Endothelial cell of umbilical vein (primary cell): ENCODE measurements around the gene FOS. TPM values are rescaled to one million over a fixed set of nuclear protein-coding genes. Genes with fewer than 3 reads are reported as not detected.

Source experiments
- BruUV-seq: library from RNA; stranded (reverse); fragments of 400-500 nt; replicated peaks from 2 replicates; lab custom pipeline; 2021; lab: Mats Ljungman, UMichigan
- CTCF ChIA-PET: fragments of 300-600, 350-600 bp; sonication (Branson Sonifier 250); formaldehyde crosslinking; loops from one replicate; lab custom pipeline; 2021; ENCODE audit warnings: antibody characterized with exemption, inconsistent platforms; lab: Charles Lee
- POLR2A ChIA-PET: fragments of 300-600, 350-600 bp; sonication (Branson Sonifier 250); formaldehyde crosslinking; loops from one replicate; lab custom pipeline; 2021; ENCODE audit warnings: antibody characterized with exemption, inconsistent platforms; lab: Charles Lee
- DNase-seq: peaks from one replicate; pipeline ENCODE4 v3.0.0-alpha.2; 2011; ENCODE audit warnings: low read depth, low spot score
- FAIRE-seq: peaks from 2 replicates; lab custom pipeline; 2011; peaks lifted over from hg19 to GRCh38; lab: Jason Lieb, UNC
- H2AFZ ChIP-seq: 2 replicates; pipeline ENCODE4 v1.6.0; 2012; ENCODE audit warnings: low read depth, low read length, control low read depth, inconsistent platforms
- H3K27ac ChIP-seq: 2 replicates; pipeline ENCODE4 v1.5.1; 2011; ENCODE audit warnings: low read depth, mild to moderate bottlenecking, control low read depth, low read length, moderate library complexity; ENCODE audit not compliant: insufficient read depth
- H3K27me3 ChIP-seq, 2 experiments: 2 replicates each; pipeline versions ENCODE4 v1.6.0 to v1.6.1; 2011; ENCODE audit warnings: low read length in 2 of 2, mixed read lengths in 1 of 2; ENCODE audit not compliant: control insufficient read depth in 2 of 2, insufficient read depth in 2 of 2
- H3K36me3 ChIP-seq, 2 experiments: 2 replicates in 1 of 2; 3 replicates in 1 of 2; pipeline ENCODE4 v1.5.1; 2011; ENCODE audit warnings: low read length in 2 of 2, mild to moderate bottlenecking in 1 of 2, moderate library complexity in 1 of 2; ENCODE audit not compliant: control insufficient read depth in 2 of 2, insufficient read depth in 2 of 2; ENCODE audit errors: extremely low read depth in 1 of 2
- H3K4me1 ChIP-seq: 3 replicates; pipeline ENCODE4 v1.5.1; 2011; ENCODE audit warnings: mild to moderate bottlenecking, low read length; ENCODE audit not compliant: control insufficient read depth, insufficient read depth; ENCODE audit errors: extremely low read depth
- H3K4me2 ChIP-seq: 2 replicates; pipeline ENCODE4 v1.6.1; 2011; ENCODE audit warnings: low read length, control low read depth, mixed read lengths; ENCODE audit not compliant: insufficient read depth
- H3K4me3 ChIP-seq, 3 experiments: fragments of 200-600 bp in 1 of 3; sonication (generic), shearing (Covaris generic) in 1 of 3; replicated peaks in 1 of 3; 2 replicates each; pipeline ENCODE4 v1.5.1; 2011 to 2016; ENCODE audit warnings: control low read depth in 3 of 3, low read length in 3 of 3, mild to moderate bottlenecking in 2 of 3, inconsistent platforms in 1 of 3, low read depth in 1 of 3, moderate library complexity in 1 of 3; ENCODE audit not compliant: insufficient read depth in 1 of 3
- H3K79me2 ChIP-seq: 2 replicates; pipeline ENCODE4 v1.6.0; 2012; ENCODE audit warnings: low read length, inconsistent platforms; ENCODE audit not compliant: control insufficient read depth, insufficient read depth
- H3K9ac ChIP-seq: replicated peaks from 2 replicates; pipeline ENCODE3; 2011; ENCODE audit warnings: low read length, control low read depth; ENCODE audit not compliant: insufficient read depth; ENCODE audit errors: extremely low read depth
- H3K9me1 ChIP-seq: replicated peaks from 3 replicates; pipeline ENCODE4 v1.6.0; 2011; ENCODE audit warnings: mild to moderate bottlenecking, low read length; ENCODE audit not compliant: control insufficient read depth, insufficient read depth; ENCODE audit errors: extremely low read depth
- H3K9me3 ChIP-seq: replicated peaks from 2 replicates; pipeline ENCODE4 v1.5.1; 2012; ENCODE audit warnings: low read length, inconsistent platforms; ENCODE audit not compliant: control insufficient read depth, insufficient read depth
- H4K20me1 ChIP-seq: replicated peaks from 2 replicates; pipeline ENCODE3; 2011; ENCODE audit warnings: mild to moderate bottlenecking, low read length; ENCODE audit not compliant: control insufficient read depth, insufficient read depth; ENCODE audit errors: extremely low read depth
- CTCF ChIP-seq, 2 donors: IDR thresholded peaks; 1 replicate in 1 of 2; 2 replicates in 1 of 2; pipeline ENCODE4 v1.5.1; 2011; ENCODE audit warnings: low read length in 2 of 2, mild to moderate bottlenecking in 2 of 2, moderate library complexity in 2 of 2, control low read depth in 1 of 2, inconsistent platforms in 1 of 2, low read depth in 1 of 2; ENCODE audit not compliant: insufficient read depth in 1 of 2; ENCODE audit errors: extremely low read depth in 1 of 2
- EZH2 ChIP-seq: IDR thresholded peaks from 2 replicates; pipeline ENCODE4 v1.6.1; 2012; ENCODE audit warnings: borderline replicate concordance, low read depth, mild to moderate bottlenecking, moderate library complexity, low read length, inconsistent platforms; ENCODE audit not compliant: severe bottlenecking
- FOS ChIP-seq: IDR thresholded peaks from 2 replicates; pipeline ENCODE4 v1.6.1; 2011; ENCODE audit warnings: mild to moderate bottlenecking, low read length, moderate library complexity, borderline replicate concordance; ENCODE audit not compliant: insufficient read depth
- GATA2 ChIP-seq: IDR thresholded peaks from 2 replicates; pipeline ENCODE4 v1.7.0; 2011; ENCODE audit warnings: low read depth, mild to moderate bottlenecking, moderate library complexity, mixed read lengths, low read length; ENCODE audit not compliant: insufficient read length, insufficient read depth
- JUN ChIP-seq: IDR thresholded peaks from 2 replicates; pipeline ENCODE4 v1.6.1; 2011; ENCODE audit warnings: borderline replicate concordance, low read depth; ENCODE audit not compliant: insufficient read length, insufficient read depth
- MAX ChIP-seq: IDR thresholded peaks from 2 replicates; pipeline ENCODE4 v1.6.1; 2011; ENCODE audit not compliant: insufficient read depth, insufficient read length
- MYC ChIP-seq: IDR thresholded peaks from one replicate; pipeline ENCODE4 v1.6.1; 2011; ENCODE audit warnings: mild to moderate bottlenecking, low read depth, low read length
- POLR2A ChIP-seq: IDR thresholded peaks from 2 replicates; pipeline ENCODE4 v1.6.1; 2012; ENCODE audit warnings: low read depth, mild to moderate bottlenecking, control low read depth, low read length
- POLR2AphosphoS5 ChIP-seq: IDR thresholded peaks from 2 replicates; pipeline ENCODE4 v1.6.1; 2012; ENCODE audit warnings: low read depth, mild to moderate bottlenecking, control low read depth, low read length, moderate library complexity; ENCODE audit not compliant: insufficient read depth
- dilution Hi-C: fragments of 300-500 bp; cut with MboI; formaldehyde crosslinking; loops from one replicate; pipeline ENCODE4 v1.15.0; 2019; ENCODE audit warnings: low sequenced_read_pairs; ENCODE audit not compliant: extremely low pct_ligation_motif_present
- intact Hi-C: fragments of 100-400 bp; cut with micrococcal nuclease; formaldehyde crosslinking; loops from one replicate; pipeline ENCODE4 v1.10.0; 2022
- polyA plus RNA-seq, 4 experiments: library from polyadenylated mRNA; depleted of rRNA in 3 of 4; stranded (reverse) in 3 of 4; unstranded in 1 of 4; fragments of >200 nt; gene quantifications; 2 replicates each; pipeline versions ENCODE4 v1.2.1 to v1.2.3, GENCODE V29; 2011 to 2012; ENCODE audit warnings: missing spikeins in 1 of 4
- total RNA-seq: library from RNA; stranded (reverse); gene quantifications from 2 replicates; pipeline ENCODE4 v1.2.3, GENCODE V29; 2021

The FOS gene
- total and polyA plus RNA-seq, 2 donors (not counting 3 experiments of a cell fraction or from before 2014, with no cell fraction given) = 9.2 to 41.6 TPM

- Histone ChIP-seq H3K9ac (no peak overlapping the region), H3K4me1 (no peaks in the 10 kb centered on the region), H3K36me3 (peaks cover 0 to 9% of the 10 kb centered on the region in 2 experiments), H3K27ac (no peak overlapping the region), H4K20me1 (no peaks in the 10 kb centered on the region), H3K4me2 (no peak overlapping the region), H2AFZ (no peak overlapping the region), H3K9me1 (no peaks in the 10 kb centered on the region), H3K4me3 (no peak overlapping the region), H3K9me3 (no peaks in the 10 kb centered on the region), H3K79me2 (no peaks in the 10 kb centered on the region), H3K27me3 (peaks cover 7 to 14% of the 10 kb centered on the region in 2 experiments)
- FAIRE-seq (no peak), DNase-seq (no peak)
- ChIA-PET POLR2A (no interaction called here), CTCF (interaction anchor here (1.4 to 5.0 kb wide), 2 partner anchors 10 to 18 kb away, joined by 3 to 24 read pairs; no protein-coding TSS in a partner anchor)
- no peak for TF ChIP-seq GATA2
- TF ChIP-seq MAX = no peak
- TF ChIP-seq JUN = no peak
- no peak for TF ChIP-seq CTCF (IDR thresholded peaks at IDR 0.05; ENCODE audit: extremely low read depth in 1 of 2, insufficient read depth in 1 of 2, low read depth in 1 of 2, low read length in 2 of 2)
- TF ChIP-seq MYC = no peak
- no peak for TF ChIP-seq POLR2AphosphoS5
- TF ChIP-seq FOS = no peak
- TF ChIP-seq POLR2A = no peak
- no peak for TF ChIP-seq EZH2
- intact Hi-C loops = no loop called here
- BruUV-seq = no TSS peak
- dilution Hi-C loops = loop anchor here (25.0 kb wide), 1 partner anchor 148 kb away; the partner anchor contains the start of gene NEK9
Measured at GRCh38 chr14:75285331-75285730, 6.7 kb downstream of the FOS start.
